ENCODE measurements around the gene ZDHHC12. TPM values are rescaled to one million over a fixed set of nuclear protein-coding genes. Genes with fewer than 3 reads are reported as not detected.
"Not testable (repeated sequence)": the region's sequence is repeated elsewhere in the genome, so short reads cannot be mapped to it uniquely, and the experiment has no call there.

ZDHHC12 gene
- polyA plus RNA-seq, 3 donors, result 28.8 to 73.3 (median 43.7) TPM

DNA sequence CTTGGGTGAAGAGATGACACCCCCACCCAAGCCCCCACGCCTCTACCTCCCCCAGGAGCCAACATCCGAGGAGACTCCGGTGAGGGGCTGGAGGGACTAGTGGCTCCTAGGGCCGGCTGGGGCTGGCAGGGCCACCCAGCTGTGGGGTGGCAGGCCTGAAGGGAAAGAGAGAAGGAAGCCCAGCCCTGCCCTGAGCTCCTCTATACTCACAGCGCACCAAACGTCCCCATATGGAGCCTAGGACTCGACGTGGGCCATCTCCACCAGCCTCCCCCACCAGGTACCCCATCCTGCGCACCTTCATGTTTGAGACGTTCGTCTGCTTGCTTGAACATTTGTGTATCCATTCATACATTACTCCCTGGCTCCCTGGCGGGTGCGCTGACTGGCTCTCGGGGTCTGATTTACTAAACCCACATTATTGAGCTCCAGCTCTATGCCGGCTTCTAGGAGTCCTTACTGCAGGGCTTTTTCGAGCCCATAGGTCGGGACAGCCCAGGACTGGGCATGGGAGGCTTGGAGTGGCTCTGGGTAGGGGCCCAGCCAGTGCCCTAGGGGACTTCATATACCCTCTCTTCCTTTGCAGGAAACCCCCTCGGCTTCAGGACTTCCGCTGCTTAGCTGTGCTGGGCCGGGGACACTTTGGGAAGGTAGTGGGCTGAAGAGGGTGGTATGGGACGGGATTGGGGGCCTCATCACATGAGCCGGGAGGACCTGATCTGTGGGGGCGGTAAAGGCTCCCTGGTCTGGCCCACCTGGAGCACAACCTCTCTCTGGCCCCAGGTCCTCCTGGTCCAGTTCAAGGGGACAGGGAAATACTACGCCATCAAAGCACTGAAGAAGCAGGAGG, 9.1 kb downstream of the ZDHHC12 start:
- no peak overlapping the region for H3K27ac ChIP-seq (ENCODE audit: low read depth, low read length)
- 88 to 93% (median 91%) methylated on average over 22 to 24 of the region's 24 CpGs for WGBS, 3 donors

DNA sequence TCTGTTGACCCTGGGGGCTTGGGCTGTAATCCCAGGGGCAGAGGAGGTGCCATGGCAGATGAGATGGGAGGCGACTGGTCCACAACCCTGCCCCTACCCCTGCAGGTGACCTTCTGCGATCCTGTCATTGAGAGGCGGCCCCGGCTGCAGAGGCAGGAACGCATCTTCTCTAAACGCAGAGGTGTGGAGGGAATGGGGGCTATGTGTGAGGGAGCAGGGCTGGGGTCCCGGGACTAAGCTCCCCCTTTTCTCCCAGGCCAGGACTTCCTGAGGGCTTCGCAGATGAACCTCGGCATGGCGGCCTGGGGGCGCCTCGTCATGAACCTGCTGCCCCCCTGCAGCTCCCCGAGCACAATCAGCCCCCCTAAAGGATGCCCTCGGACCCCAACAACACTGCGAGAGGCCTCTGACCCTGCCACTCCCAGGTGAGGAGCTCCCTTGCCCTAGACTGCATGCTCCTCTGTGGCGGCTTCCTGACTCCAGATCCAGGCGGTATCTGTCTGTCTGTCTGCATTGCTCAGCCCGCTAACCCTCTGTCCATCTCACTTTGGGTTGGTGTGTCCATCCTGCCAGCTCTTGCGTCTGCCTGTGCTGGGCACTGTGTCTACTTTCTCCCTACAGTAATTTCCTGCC, 9.9 kb downstream of the ZDHHC12 start:
- 96 to 97% (median 97%) methylated on average over 15 to 19 of the region's 19 CpGs for WGBS, 3 donors

DNA sequence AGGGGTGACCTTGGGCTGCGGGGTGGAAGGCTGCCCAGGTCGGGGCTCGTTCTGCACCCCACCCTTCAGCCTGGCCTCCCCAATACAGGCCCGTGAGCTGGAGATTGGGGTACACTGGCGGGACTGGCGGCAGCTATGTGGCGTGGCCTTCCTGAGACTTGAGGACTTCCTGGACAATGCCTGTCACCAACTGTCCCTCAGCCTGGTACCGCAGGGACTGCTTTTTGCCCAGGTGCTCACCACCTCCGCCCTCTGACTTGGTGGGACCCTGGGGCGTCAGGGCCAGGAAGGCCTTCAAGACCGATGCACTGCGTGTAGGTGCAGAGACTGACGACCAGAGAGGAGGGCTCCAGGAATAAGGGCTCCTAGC, 10.5 kb downstream of the ZDHHC12 start:
- WGBS, 3 donors, result 91 to 94% (median 94%) methylated on average over 13 of the region's 13 CpGs
- no peak overlapping the region for H3K27ac ChIP-seq (ENCODE audit: low read depth, low read length)

More for the DNA sequence above, 9.9 kb downstream of the ZDHHC12 start:
- H3K27ac ChIP-seq (ENCODE audit: low read depth, low read length), result no peak overlapping the region

DNA sequence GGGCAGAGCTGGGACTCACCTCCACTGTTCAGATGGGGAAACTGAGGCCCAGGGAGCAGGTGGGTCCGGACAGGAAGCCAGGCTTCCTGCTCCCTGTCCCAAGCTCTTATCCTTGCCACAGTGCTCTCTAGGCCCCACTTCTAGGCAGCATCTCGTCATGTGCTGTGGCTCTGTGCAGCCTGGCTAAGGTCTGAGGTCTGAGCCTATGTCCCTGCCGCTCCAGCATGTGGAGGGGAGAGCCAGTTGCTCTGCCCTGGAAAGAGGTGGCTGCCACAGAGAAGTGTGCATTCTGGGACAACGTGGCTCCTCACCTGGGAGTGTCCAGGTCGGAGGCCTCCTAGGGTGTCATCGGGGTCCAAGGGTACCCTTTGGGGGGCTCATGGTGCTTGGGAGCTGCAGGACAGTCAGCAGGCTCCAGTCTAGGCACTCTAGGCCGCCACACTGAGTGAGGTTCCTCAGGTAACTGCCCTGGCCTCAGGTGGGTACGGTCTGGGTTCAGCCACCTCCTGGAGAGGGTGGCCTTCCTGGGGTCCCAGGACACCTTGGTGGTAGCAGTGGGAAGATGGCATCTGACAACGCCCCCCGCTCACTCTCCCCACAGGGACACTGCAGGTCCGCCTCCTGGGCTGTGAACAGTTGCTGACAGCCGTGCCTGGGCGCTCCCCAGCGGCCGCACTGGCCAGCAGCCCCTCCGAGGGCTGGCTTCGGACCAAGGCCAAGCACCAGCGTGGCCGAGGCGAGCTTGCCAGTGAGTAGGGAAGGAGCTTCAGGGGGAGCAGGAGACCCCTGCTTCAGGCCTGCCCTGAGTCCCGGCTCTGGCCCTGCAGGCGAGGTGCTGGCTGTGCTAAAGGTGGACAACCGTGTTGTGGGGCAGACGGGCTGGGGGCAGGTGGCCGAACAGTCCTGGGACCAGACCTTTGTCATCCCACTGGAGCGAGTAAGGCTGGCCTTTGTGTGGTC, 11.2 kb downstream of the ZDHHC12 start:
- 92 to 94% (median 93%) methylated on average over 26 of the region's 26 CpGs for WGBS, 3 donors

DNA sequence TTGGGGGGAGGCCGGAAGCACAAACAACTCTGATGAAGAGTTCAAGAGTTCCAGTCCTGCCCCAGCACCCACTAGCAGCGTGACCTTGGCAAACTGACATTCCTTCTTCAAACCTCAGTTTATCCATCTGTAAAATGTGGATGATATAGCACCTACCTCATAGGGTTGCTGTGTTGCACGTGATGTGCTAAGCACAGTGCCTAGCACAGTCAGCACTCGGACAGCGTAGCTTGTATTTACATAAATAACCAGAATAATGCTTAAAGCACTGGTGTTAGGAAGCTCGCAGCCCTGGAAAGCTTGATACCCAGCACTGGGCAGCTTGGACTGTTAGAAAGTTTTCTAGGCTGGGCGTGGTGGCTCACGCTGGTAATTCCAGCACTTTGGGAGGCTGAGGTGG, 16.5 kb downstream of the ZDHHC12 start:
- whole genome bisulfite sequencing, 3 donors, result 91 to 97% (median 93%) methylated on average over 8 of the region's 8 CpGs
- no peak overlapping the region for H3K27ac ChIP-seq (ENCODE audit: low read depth, low read length)

More for the DNA sequence above, 11.2 kb downstream of the ZDHHC12 start:
- no peak overlapping the region for H3K27ac ChIP-seq (ENCODE audit: low read depth, low read length)

DNA sequence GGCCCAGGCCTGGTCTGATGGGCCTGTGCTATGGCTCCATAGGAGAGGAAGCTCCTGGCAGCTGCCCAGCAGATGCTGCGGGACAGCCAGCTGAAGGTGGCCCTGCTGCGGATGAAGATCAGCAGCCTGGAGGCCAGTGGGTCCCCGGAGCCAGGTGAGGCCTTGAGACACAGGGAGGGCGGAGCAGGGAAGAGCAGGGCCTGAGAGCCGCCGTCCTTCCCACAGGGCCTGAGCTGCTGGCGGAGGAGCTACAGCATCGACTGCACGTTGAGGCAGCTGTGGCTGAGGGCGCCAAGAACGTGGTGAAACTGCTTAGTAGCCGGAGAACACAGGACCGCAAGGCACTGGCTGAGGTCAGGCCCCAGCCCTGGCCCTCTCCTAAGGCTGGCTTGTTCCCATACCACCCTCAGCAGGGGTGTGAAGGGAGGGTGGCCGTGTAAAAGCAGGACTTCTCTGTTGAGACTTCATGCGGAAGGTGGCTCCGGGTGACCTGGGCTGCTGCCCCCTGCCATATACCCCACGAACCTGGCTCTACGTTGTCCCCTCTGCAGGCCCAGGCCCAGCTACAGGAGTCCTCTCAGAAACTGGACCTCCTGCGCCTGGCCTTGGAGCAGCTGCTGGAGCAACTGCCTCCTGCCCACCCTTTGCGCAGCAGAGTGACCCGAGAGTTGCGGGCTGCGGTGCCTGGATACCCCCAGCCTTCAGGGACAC, 17.1 kb downstream of the ZDHHC12 start:
- 82 to 86% (median 82%) methylated on average over 22 to 23 of the region's 23 CpGs for WGBS, 3 donors
- no peak overlapping the region for H3K27ac ChIP-seq (ENCODE audit: low read depth, low read length)

DNA sequence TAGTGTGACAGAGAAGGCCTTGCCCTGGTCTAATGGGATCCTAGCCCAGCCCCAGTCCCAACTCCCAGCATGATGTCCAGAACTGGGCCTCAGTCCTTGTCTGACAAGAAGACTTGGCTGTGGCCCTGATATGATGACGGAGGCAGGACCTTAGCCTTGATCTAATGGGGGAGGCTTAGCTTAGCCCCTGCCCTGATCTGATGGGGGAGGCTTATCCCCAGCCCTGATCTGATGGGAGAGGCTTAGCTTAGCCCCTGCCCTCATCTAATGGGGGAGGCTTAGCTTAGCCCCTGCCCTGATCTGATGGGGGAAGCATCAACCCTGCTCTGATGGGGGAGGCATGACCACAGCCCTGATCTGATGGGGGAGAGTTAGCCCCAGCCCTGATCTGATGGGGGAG, 17.9 kb downstream of the ZDHHC12 start:
- no peak overlapping the region for H3K27ac ChIP-seq (ENCODE audit: low read depth, low read length)
- WGBS, 3 donors, result 84 to 93% (median 85%) methylated on average over 1 of the region's 1 CpG

DNA sequence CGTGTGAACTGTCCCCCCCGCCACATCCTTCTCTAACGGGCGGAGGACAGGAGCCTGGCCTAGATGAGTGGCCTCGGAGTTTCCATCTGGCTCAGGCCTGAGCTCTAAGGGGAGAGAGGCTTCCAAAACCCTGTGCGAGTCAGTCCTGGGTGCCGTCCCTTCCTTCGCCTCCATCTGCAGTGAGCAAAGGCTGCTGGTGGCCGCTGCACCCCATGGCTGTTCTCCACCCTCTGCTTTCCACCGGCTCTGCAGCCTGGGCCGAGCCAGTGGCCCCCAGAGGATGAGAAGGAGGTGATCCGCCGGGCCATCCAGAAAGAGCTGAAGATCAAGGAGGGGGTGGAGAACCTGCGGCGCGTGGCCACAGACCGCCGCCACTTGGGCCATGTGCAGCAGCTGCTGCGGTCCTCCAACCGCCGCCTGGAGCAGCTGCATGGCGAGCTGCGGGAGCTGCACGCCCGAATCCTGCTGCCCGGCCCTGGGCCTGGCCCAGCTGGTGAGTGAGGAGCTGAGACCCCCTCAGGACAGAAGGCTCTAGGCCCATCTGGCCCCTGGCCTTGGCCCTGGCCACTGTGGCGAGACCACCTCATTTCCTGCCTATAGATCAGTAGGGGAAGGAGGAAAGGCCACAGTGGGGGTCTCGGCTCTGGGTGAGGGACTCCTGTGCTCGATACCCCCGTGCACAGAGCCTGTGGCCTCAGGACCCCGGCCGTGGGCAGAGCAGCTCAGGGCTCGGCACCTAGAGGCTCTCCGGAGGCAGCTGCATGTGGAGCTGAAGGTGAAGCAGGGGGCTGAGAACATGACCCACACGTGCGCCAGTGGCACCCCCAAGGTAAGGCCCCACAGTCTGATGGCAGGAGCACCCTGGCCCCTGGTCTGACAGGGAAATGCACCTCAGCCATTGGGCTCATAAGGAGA, 18.6 kb downstream of the ZDHHC12 start:
- 90 to 94% (median 91%) methylated on average over 36 of the region's 36 CpGs for WGBS, 3 donors
- no peak overlapping the region for H3K27ac ChIP-seq (ENCODE audit: low read depth, low read length)

DNA sequence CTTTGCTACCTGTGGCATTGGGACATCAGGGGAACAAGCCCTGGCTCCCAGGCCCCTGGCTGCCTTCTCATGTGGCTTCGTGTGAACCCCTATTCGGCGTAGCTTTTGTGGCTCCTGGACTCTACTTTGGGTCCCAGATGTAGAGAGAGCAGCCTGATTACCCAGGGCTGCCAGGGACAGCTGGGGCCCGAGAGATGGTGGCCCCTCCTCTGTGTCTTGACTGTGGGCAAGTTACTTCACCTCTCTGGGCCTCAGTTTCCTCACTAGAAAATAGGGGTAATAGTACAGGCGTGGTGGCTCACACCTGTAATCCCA, 19.6 kb downstream of the ZDHHC12 start:
- no peak overlapping the region for H3K27ac ChIP-seq (ENCODE audit: low read depth, low read length)
- 75 to 88% (median 82%) methylated on average over 5 of the region's 5 CpGs for WGBS, 3 donors

DNA sequence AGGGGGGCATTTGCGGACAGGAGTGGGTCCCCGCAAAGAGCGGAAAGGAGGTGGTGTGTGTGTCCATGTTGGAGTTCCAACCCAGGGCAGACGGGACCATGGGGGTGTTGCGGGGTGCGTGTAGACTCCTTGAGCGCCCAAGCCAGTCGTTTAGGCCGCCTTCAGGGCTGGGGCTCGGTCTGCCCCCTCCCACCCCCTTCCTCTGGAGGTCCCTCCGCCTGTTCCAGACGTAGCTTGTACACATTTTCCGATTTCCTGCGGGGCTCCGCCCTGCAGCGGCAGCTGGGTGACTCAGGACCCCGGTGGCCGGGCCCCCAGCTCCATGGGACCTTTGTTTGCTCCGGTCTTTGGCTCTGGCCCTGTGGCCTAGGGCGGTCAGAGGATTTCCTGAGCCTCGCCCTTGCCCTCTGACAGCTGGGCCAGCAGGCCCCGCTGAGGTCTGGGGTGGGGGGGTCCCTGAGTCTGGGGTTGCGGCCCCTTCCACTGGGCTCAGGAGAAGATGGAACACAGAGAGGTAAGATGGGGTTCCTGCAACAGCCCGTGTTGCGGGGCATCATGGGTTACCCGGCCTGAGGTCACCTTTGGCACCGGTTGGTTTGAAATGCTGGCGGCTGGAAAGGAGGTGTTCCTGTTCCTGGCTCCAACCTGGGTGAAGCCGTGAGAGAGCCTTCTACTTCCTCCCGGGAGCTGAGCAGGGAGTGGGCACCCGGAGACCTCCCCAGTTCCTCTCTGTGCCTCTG, 20.1 kb downstream of the ZDHHC12 start:
- H3K27ac ChIP-seq (ENCODE audit: low read depth, low read length), result no peak overlapping the region
- 66 to 79% (median 70%) methylated on average over 31 of the region's 31 CpGs for WGBS, 3 donors

DNA sequence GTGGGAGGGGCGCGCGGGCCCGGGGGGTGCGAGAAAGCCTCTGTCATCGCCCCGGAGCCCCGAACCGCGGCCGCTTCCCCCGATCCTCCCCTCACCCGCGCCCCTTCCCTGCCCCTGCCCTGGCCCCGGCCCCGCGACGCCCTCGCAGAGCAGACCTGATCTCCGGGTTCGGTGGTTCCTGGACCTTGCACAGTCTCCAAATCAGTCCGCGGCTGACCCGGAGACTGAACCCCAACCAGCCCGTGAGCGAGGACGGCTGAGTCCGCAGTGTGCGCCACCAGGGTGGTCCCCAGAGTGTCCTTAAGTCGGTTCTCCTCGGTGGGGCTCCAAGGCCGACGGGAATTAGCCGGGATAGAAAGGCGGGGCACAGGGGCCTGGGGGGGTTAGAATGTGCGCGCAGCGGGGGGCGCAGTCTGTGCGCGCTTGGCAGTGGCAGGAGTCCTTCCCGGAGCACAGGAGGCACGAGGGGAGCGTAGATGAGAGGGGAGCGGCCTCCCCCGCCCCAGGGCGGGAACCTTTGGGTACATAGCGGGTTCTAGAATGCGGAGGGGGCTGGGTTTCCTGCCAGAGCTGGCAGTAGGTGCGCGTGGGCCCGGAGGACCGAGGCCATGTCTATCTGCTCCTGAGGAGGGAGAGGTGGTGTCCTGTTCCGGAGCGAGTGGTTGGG, 20.8 kb downstream of the ZDHHC12 start:
- WGBS, 3 donors, result 6 to 10% (median 7%) methylated on average over 45 to 55 of the region's 55 CpGs
- peak overlapping the region; percentile 64 for H3K27ac ChIP-seq (ENCODE audit: low read depth, low read length)

DNA sequence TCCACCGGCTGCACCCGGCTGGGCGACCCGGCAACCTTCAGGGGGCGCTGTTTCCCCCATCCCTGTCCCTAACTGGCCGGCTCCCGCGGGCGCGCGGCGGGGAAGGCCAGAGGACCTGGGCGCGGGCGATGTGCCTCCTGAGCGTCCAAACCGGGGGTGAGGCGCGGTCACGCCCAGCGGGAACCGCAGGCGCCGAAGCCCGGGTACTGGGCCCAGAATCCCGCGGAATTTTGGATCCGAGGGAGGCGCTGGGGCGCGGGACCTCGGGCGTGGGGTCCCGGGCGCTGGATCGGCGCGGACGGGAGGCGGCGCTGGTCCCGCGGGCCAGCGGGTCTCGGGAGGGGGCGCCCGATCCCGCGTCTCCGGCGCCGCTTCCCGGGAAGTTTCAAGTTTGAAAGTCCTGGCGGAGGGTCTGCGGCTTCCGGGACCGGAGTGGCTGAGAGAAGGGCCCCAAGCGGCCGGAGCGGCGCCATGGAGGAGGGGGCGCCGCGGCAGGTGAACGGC, 21.4 kb downstream of the ZDHHC12 start, which contains the start of gene PKN3:
PKN3 (plus strand) TSS at position 59 of the 504 bp plus-strand sequence; CDS start at position 472, 413 bp downstream.
- WGBS, 3 donors, result 0% methylated on average over 51 to 65 of the region's 65 CpGs
- peak within 1 kb of the TSS; percentile 64 for H3K27ac ChIP-seq (ENCODE audit: low read depth, low read length)

DNA sequence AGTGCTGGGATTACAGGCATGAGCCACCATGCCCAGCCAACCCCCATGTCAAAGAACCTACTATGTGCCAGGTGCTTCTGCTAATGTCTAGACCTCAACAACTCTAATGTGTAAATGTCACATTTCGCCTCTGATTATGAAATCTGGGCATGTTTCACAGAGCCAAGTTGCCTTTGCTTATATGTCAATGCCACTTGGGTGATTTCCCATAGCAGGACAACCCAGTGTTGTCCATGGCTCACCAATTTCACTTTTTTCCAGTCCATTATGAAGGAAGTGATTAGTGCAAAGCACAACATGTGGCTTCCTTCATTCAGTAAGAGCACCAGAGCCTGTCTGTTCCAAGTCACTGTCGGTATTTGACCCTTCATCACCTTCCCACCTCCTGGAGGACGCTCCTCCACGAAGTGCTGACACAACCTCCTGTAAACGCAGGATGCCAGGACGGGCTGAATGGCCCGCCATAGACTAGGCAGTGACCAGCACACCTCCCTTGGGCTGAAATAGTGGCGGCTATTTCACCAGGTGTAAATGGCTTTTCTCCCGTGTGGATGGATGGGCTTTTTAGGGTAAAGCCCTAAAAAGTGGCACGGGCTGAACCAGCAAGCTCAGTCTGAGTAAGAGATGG, 22.6 kb downstream of the ZDHHC12 start:
- 54 to 72% (median 63%) methylated on average over 10 of the region's 10 CpGs for WGBS, 3 donors
- no peak overlapping the region for H3K27ac ChIP-seq (ENCODE audit: low read depth, low read length)

DNA sequence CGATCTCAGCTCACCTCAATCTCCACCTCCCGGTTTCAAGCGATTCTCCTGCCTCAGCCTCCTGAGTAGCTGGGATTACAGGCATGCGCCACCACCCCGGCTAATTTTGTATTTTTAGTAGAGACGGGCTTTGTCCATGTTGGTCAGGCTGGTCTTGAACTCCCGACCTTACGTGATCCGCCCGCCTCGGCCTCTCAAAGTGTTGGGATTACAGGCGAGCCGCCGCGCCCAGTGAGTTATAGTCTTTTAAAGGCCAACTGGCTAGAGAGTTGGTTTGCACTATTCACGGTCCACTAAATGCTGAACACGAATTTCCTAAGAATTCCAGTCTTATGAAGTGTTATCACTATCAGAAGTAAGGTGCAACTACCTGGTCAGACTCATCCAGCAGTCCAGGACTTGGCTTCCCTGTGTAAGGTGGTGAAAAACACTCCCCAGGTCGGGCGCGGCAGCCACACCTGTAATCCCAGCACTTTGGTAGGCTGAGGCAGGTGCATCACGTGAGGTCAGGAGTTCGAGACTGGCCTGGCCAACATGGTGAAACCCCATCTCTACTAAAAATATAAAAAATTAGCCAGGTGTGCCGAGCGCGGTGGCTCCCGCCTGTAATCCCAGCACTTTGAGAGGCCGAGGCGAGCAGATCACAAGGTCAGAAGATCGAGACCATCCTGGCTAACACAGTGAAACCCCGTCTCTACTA, 24.7 kb downstream of the ZDHHC12 start:
- 92 to 96% (median 95%) methylated on average over 27 to 30 of the region's 30 CpGs for WGBS, 3 donors

More for the DNA sequence above, 24.7 kb downstream of the ZDHHC12 start:
- not testable (repeated sequence) for H3K27ac ChIP-seq (ENCODE audit: low read depth, low read length)
